B cell (primary cell): ENCODE data around the gene AGRP. TPM values are rescaled to one million over a fixed set of nuclear protein-coding genes. Genes with fewer than 3 reads are reported as not detected.

Experiments used
- ATAC-seq: fragments of 200-7000 bp; cut with Tn5 transposase; one replicate; pipeline ENCODE4 v1.10.0; 2021; ENCODE audit warnings: low read depth, mild to moderate bottlenecking, moderate number of reproducible peaks, moderate library complexity
- CTCF ChIA-PET: fragments of 350-600 bp; sonication (Branson Sonifier 250); formaldehyde crosslinking; loops from one replicate; lab custom pipeline; 2021; ENCODE audit warnings: antibody characterized with exemption, inconsistent platforms; lab: Charles Lee
- POLR2A ChIA-PET: fragments of 350-600 bp; sonication (Branson Sonifier 250); formaldehyde crosslinking; loops from one replicate; lab custom pipeline; 2021; ENCODE audit warnings: antibody characterized with exemption; lab: Charles Lee
- DNase-seq: peaks from one replicate; pipeline ENCODE4 v3.0.0; 2013
- H2AFZ ChIP-seq: 2 replicates; pipeline ENCODE4 v1.6.1; 2012; ENCODE audit warnings: mild to moderate bottlenecking, low read depth, low read length; ENCODE audit not compliant: insufficient read depth, poor library complexity, severe bottlenecking
- H3K27ac ChIP-seq, 2 donors: 1 replicate in 1 of 2; 2 replicates in 1 of 2; pipeline ENCODE4 v1.5.1; 2012 to 2013; ENCODE audit warnings: low read length in 2 of 2, mild to moderate bottlenecking in 2 of 2, moderate library complexity in 1 of 2
- H3K27me3 ChIP-seq, 4 experiments: fragments of 200-600 bp in 1 of 4; sonication (generic) in 1 of 4; replicated peaks in 1 of 4; 1 replicate in 2 of 4; 2 replicates in 2 of 4; pipeline versions ENCODE4 v1.6.1 to v1.7.0; 2013 to 2016; ENCODE audit warnings: low read length in 3 of 4, mild to moderate bottlenecking in 2 of 4, mixed read lengths in 1 of 4, moderate library complexity in 1 of 4; ENCODE audit not compliant: insufficient read depth in 4 of 4, control insufficient read depth in 3 of 4; ENCODE audit errors: control extremely low read depth in 1 of 4
- H3K36me3 ChIP-seq, 2 experiments: replicated peaks in 1 of 2; 1 replicate in 1 of 2; 2 replicates in 1 of 2; pipeline versions ENCODE4 v1.6.1 to v1.7.1; 2013; ENCODE audit warnings: low read length in 1 of 2; ENCODE audit not compliant: insufficient read depth in 2 of 2, control insufficient read depth in 1 of 2; ENCODE audit errors: control extremely low read depth in 1 of 2, extremely low read depth in 1 of 2
- H3K4me1 ChIP-seq, 2 donors: fragments of 200-600 bp in 1 of 2; sonication (generic) in 1 of 2; 1 replicate in 1 of 2; 2 replicates in 1 of 2; pipeline versions ENCODE4 v1.5.1 to v1.6.1; 2013 to 2017; ENCODE audit warnings: low read length in 2 of 2; ENCODE audit not compliant: control insufficient read depth in 2 of 2, insufficient read depth in 2 of 2
- H3K4me2 ChIP-seq: replicated peaks from 2 replicates; pipeline ENCODE3; 2012; ENCODE audit warnings: mild to moderate bottlenecking, low read depth, low read length; ENCODE audit not compliant: poor library complexity, severe bottlenecking
- H3K4me3 ChIP-seq, 5 experiments: fragments of 200-600 bp in 1 of 5; sonication (generic) in 1 of 5; 1 replicate in 3 of 5; 2 replicates in 2 of 5; pipeline versions ENCODE4 v1.5.1 to v1.7.0; 2011 to 2016; ENCODE audit warnings: low read length in 4 of 5, mild to moderate bottlenecking in 4 of 5, low read depth in 2 of 5, control low read depth in 1 of 5, moderate library complexity in 1 of 5; ENCODE audit not compliant: insufficient read depth in 1 of 5; ENCODE audit errors: control extremely low read depth in 1 of 5, extremely low read depth in 1 of 5
- H3K79me2 ChIP-seq: fragments of 200-600 bp; sonication (generic); one replicate; pipeline ENCODE4 v1.6.0; 2016; ENCODE audit warnings: low read length; ENCODE audit not compliant: control insufficient read depth, insufficient read depth
- H3K9ac ChIP-seq: fragments of 200-600 bp; sonication (generic); 2 replicates; pipeline ENCODE4 v1.6.1; 2017; ENCODE audit warnings: mild to moderate bottlenecking, low read length, moderate library complexity
- H3K9me3 ChIP-seq, 3 donors: one replicate each; pipeline versions ENCODE4 v1.6.1 to v1.7.1; 2013; ENCODE audit warnings: low read length in 2 of 3; ENCODE audit not compliant: control insufficient read depth in 2 of 3, insufficient read depth in 1 of 3; ENCODE audit errors: control extremely low read depth in 1 of 3
- H4K20me1 ChIP-seq: 2 replicates; pipeline ENCODE4 v1.6.0; 2012; ENCODE audit warnings: mild to moderate bottlenecking, low read length; ENCODE audit not compliant: insufficient read depth, control insufficient read depth, poor library complexity, severe bottlenecking
- H3K27ac Mint-ChIP-seq: one replicate; pipeline ENCODE4 v1.8.0; 2021; ENCODE audit warnings: mixed read lengths
- H3K27me3 Mint-ChIP-seq: one replicate; pipeline ENCODE4 v1.8.0; 2021; ENCODE audit warnings: mixed read lengths
- H3K4me1 Mint-ChIP-seq: one replicate; pipeline ENCODE4 v1.8.0; 2021; ENCODE audit warnings: mixed read lengths
- H3K4me3 Mint-ChIP-seq: one replicate; pipeline ENCODE4 v1.8.0; 2021; ENCODE audit warnings: mixed read lengths
- H3K9me3 Mint-ChIP-seq: one replicate; pipeline ENCODE4 v1.8.0; 2022; ENCODE audit warnings: mixed read lengths; ENCODE audit not compliant: insufficient read depth
- CTCF ChIP-seq: fragments of 200-600 bp; IDR thresholded peaks from one replicate; pipeline ENCODE4 v1.8.0; 2022; ENCODE audit warnings: antibody characterized with exemption, mild to moderate bottlenecking
- EZH2 ChIP-seq: IDR thresholded peaks from 2 replicates; pipeline ENCODE4 v1.6.1; 2012; ENCODE audit warnings: borderline replicate concordance, low read depth, mild to moderate bottlenecking, moderate library complexity, low read length; ENCODE audit not compliant: insufficient read depth, poor library complexity, severe bottlenecking
- whole genome bisulfite sequencing: methylation state at CpG from one replicate; pipeline ENCODE4 v1.1.5; 2013; ENCODE audit warnings: missing lambda C conversion rate; ENCODE audit not compliant: insufficient coverage; 5-methylcytosine and 5-hydroxymethylcytosine counted together
- intact Hi-C: fragments of 100-400 bp; cut with micrococcal nuclease; formaldehyde crosslinking; loops from one replicate; pipeline ENCODE4 v1.10.0; 2022
- polyA plus RNA-seq: library from polyadenylated mRNA; depleted of rRNA; stranded (reverse); fragments of >200 nt; gene quantifications from 2 replicates; pipeline ENCODE4 v1.2.3, GENCODE V29; 2012
- total RNA-seq, 2 donors: library from RNA; stranded (reverse); fragments of 120-200 nt in 1 of 2; gene quantifications; 1 replicate in 1 of 2; 2 replicates in 1 of 2; pipeline versions ENCODE4 v1.2.3 to v1.2.4, GENCODE V29; 2013 to 2022

The AGRP gene
- total and polyA plus RNA-seq, 2 donors (not counting 1 experiment from before 2014, with no cell fraction given) = not detected

- WGBS = 3% methylated on average over 8 of the region's 11 CpGs
- Mint-ChIP-seq H3K27me3 (no peaks in the 10 kb centered on the region), H3K9me3 (no peaks in the 10 kb centered on the region), H3K4me1 (peaks cover 80% of the 10 kb centered on the region), H3K4me3 (peak overlapping the region; percentile 83), H3K27ac (peak overlapping the region; percentile 98)
- ATAC-seq (peak; percentile 64), DNase-seq (peak; percentile 92)
- ChIA-PET POLR2A (interaction anchor here (0.6 to 3.7 kb wide), 11 partner anchors 12 to 418 kb away, joined by 3 to 17 read pairs (median 5); partner anchors contain the start of genes ATP6V0D1, CTCF, PSMB10 and RIPOR1), CTCF (interaction anchor here (0.8 to 18.8 kb wide), 14 partner anchors 16 to 407 kb away, joined by 3 to 817 read pairs (median 8); partner anchors contain the start of genes AGRP, ATP6V0D1, CARMIL2 and CTCF)
- peak overlapping the region; percentile 88 for H3K4me2 ChIP-seq
- peaks cover 29% of the 10 kb centered on the region for H3K79me2 ChIP-seq
- H2AFZ ChIP-seq = peak overlapping the region; percentile 30
- H4K20me1 ChIP-seq = no peaks in the 10 kb centered on the region
- TF ChIP-seq EZH2 (no peak), CTCF (no peak)
- no peaks in the 10 kb centered on the region for H3K9me3 ChIP-seq
- H3K36me3 ChIP-seq = no peaks in the 10 kb centered on the region
- H3K27me3 ChIP-seq = no peaks in the 10 kb centered on the region
- H3K27ac ChIP-seq = peak overlapping the region; percentile 94 to 96
- H3K4me3 ChIP-seq = peak overlapping the region in 4 of 5 experiments; percentile 50 to 60 (median 53)
- H3K4me1 ChIP-seq = peaks cover 71 to 88% of the 10 kb centered on the region in 2 donors
- intact Hi-C loops = loop anchor here (2.0 to 5.0 kb wide), 2 partner anchors 13 to 474 kb away; no protein-coding TSS in a partner anchor
- peak overlapping the region; percentile 69 for H3K9ac ChIP-seq
These were observed 34.5 kb upstream of the AGRP start for GRCh38 chr16:67517661-67518423.

- Histone ChIP-seq H3K9ac (peak overlapping the region; percentile 19), H3K27me3 (no peaks in the 10 kb centered on the region)
- intact Hi-C loops = loop anchor here (2.0 to 5.0 kb wide), 2 partner anchors 14 to 475 kb away; no protein-coding TSS in a partner anchor
These were observed 33.8 kb upstream of the AGRP start for GRCh38 chr16:67517155-67517445.

More at GRCh38 chr16:67517155-67517445, 33.8 kb upstream of the AGRP start:
- Mint-ChIP-seq H3K4me1 (peaks cover 79% of the 10 kb centered on the region), H3K27ac (peak overlapping the region; percentile 98), H3K4me3 (peak overlapping the region; percentile 47), H3K9me3 (no peaks in the 10 kb centered on the region), H3K27me3 (no peaks in the 10 kb centered on the region)
- CTCF ChIA-PET = interaction anchor here (0.8 to 18.8 kb wide), 14 partner anchors 9 to 155 kb away, joined by 4 to 817 read pairs (median 8); partner anchors contain the start of genes AGRP, ATP6V0D1, CARMIL2 and CTCF
- DNase-seq (peak; percentile 33), ATAC-seq (no peak)
- POLR2A ChIA-PET = interaction anchor here (0.6 to 3.7 kb wide), 11 partner anchors 8 to 419 kb away, joined by 3 to 17 read pairs (median 5); partner anchors contain the start of genes ATP6V0D1, PSMB10 and RIPOR1
- H3K9me3 ChIP-seq = no peaks in the 10 kb centered on the region
- no peak overlapping the region for H2AFZ ChIP-seq
- no peak overlapping the region for H3K4me3 ChIP-seq
- WGBS = 41% methylated on average over 3 of the region's 3 CpGs
- H4K20me1 ChIP-seq = no peaks in the 10 kb centered on the region
- peaks cover 75 to 95% of the 10 kb centered on the region in 2 donors for H3K4me1 ChIP-seq
- H3K79me2 ChIP-seq = peaks cover 24% of the 10 kb centered on the region
- TF ChIP-seq CTCF = no peak
- no peak for TF ChIP-seq EZH2
- H3K4me2 ChIP-seq = peak overlapping the region; percentile 88
- H3K36me3 ChIP-seq = no peaks in the 10 kb centered on the region
- H3K27ac ChIP-seq = peak overlapping the region; percentile 94 to 96
